GM12873 (cell line): ENCODE results near the gene IAH1.

Experiments used
- CTCF ChIP-seq: IDR thresholded peaks from 2 replicates; pipeline ENCODE4 v1.5.1; 2012; ENCODE audit warnings: low read depth, mild to moderate bottlenecking, moderate library complexity, low read length, control low read depth; ENCODE audit not compliant: insufficient read depth; ENCODE audit errors: missing control alignments

Gene IAH1

GRCh38 chr2:9441556-9441955, 32.8 kb upstream of the IAH1 start:
- no peak for TF ChIP-seq CTCF

- TF ChIP-seq CTCF: no peak
These were observed 30.8 kb upstream of the IAH1 start for GRCh38 chr2:9443526-9443925.

GRCh38 chr2:9445089-9445488, 29.3 kb upstream of the IAH1 start:
- no peak for TF ChIP-seq CTCF

GRCh38 chr2:9451231-9451630, 23.1 kb upstream of the IAH1 start:
- TF ChIP-seq CTCF: no peak

GRCh38 chr2:9460441-9461017, 13.8 kb upstream of the IAH1 start:
- TF ChIP-seq CTCF: no peak

GRCh38 chr2:9461079-9461478, 13.3 kb upstream of the IAH1 start:
- no peak for TF ChIP-seq CTCF

- no peak for TF ChIP-seq CTCF
These were observed 12.0 kb upstream of the IAH1 start for GRCh38 chr2:9462313-9462712.
